Measurements from ENCODE around the gene ATP5PF. TPM values are rescaled to one million over a fixed set of nuclear protein-coding genes. Genes with fewer than 3 reads are reported as not detected.
"Not testable (repeated sequence)": the region's sequence is repeated elsewhere in the genome, so short reads cannot be mapped to it uniquely, and the experiment has no call there.

The ATP5PF gene
- total RNA-seq, 1 donor: 36.2 TPM

- Histone ChIP-seq H2AFZ (ENCODE audit: low read length) (no peak overlapping the region), H3K79me2 (ENCODE audit: insufficient read depth, low read length) (peaks cover 85% of the 10 kb centered on the region), H3K9me3 (ENCODE audit: low read depth, low read length) (no peaks in the 10 kb centered on the region), H3K4me2 (ENCODE audit: insufficient read depth, low read length) (no peak overlapping the region), H3K27ac (ENCODE audit: low read depth, low read length) (no peak overlapping the region), H3K4me1 (ENCODE audit: insufficient read depth, low read length) (peaks cover 17% of the 10 kb centered on the region), H3K4me3 (ENCODE audit: insufficient read depth, low read length) (no peak overlapping the region), H4K20me1 (ENCODE audit: insufficient read depth, low read length) (peaks cover 11% of the 10 kb centered on the region), H3K36me3 (ENCODE audit: insufficient read depth, low read length) (peaks cover 30% of the 10 kb centered on the region), H3K27me3 (ENCODE audit: insufficient read depth, low read length) (no peaks in the 10 kb centered on the region)
- DNase-seq (ENCODE audit: insufficient read length, low spot score, missing footprints): no peak
- no peak for TF ChIP-seq CTCF (IDR thresholded peaks at IDR 0.05; ENCODE audit: extremely low read depth, low read depth, low read length)
These were observed 2.5 kb downstream of the ATP5PF start for GRCh38 chr21:25732091-25732760.

- H3K4me1 ChIP-seq (ENCODE audit: insufficient read depth, low read length): no peaks in the 10 kb centered on the region
- H3K79me2 ChIP-seq (ENCODE audit: insufficient read depth, low read length): peaks cover 5% of the 10 kb centered on the region
- no peak overlapping the region for H3K27ac ChIP-seq (ENCODE audit: low read depth, low read length)
- H2AFZ ChIP-seq (ENCODE audit: low read length): no peak overlapping the region
- H3K27me3 ChIP-seq (ENCODE audit: insufficient read depth, low read length): no peaks in the 10 kb centered on the region
- H3K4me3 ChIP-seq (ENCODE audit: insufficient read depth, low read length): no peak overlapping the region
- DNase-seq (ENCODE audit: insufficient read length, low spot score, missing footprints): no peak
- no peaks in the 10 kb centered on the region for H4K20me1 ChIP-seq (ENCODE audit: insufficient read depth, low read length)
- peaks cover 54% of the 10 kb centered on the region for H3K36me3 ChIP-seq (ENCODE audit: insufficient read depth, low read length)
- H3K9me3 ChIP-seq (ENCODE audit: low read depth, low read length): no peaks in the 10 kb centered on the region
- no peak for TF ChIP-seq CTCF (IDR thresholded peaks at IDR 0.05; ENCODE audit: extremely low read depth, low read depth, low read length)
- H3K4me2 ChIP-seq (ENCODE audit: insufficient read depth, low read length): no peak overlapping the region
These were observed 12.1 kb downstream of the ATP5PF start for GRCh38 chr21:25722631-25723030.

- H2AFZ ChIP-seq (ENCODE audit: low read length): no peak overlapping the region
- no peaks in the 10 kb centered on the region for H3K9me3 ChIP-seq (ENCODE audit: low read depth, low read length)
- H3K4me3 ChIP-seq (ENCODE audit: insufficient read depth, low read length): no peak overlapping the region
- H3K79me2 ChIP-seq (ENCODE audit: insufficient read depth, low read length): no peaks in the 10 kb centered on the region
- H3K4me2 ChIP-seq (ENCODE audit: insufficient read depth, low read length): no peak overlapping the region
- H3K36me3 ChIP-seq (ENCODE audit: insufficient read depth, low read length): peaks cover 48% of the 10 kb centered on the region
- H3K27me3 ChIP-seq (ENCODE audit: insufficient read depth, low read length): no peaks in the 10 kb centered on the region
- no peak for TF ChIP-seq CTCF (IDR thresholded peaks at IDR 0.05; ENCODE audit: extremely low read depth, low read depth, low read length)
- no peak overlapping the region for H3K27ac ChIP-seq (ENCODE audit: low read depth, low read length)
- H4K20me1 ChIP-seq (ENCODE audit: insufficient read depth, low read length): no peaks in the 10 kb centered on the region
- no peak for DNase-seq (ENCODE audit: insufficient read length, low spot score, missing footprints)
- no peaks in the 10 kb centered on the region for H3K4me1 ChIP-seq (ENCODE audit: insufficient read depth, low read length)
These were observed 12.7 kb downstream of the ATP5PF start for GRCh38 chr21:25721987-25722386.

- H3K4me1 ChIP-seq (ENCODE audit: insufficient read depth, low read length): no peaks in the 10 kb centered on the region
- no peak overlapping the region for H3K27ac ChIP-seq (ENCODE audit: low read depth, low read length)
- peak; percentile 47 for DNase-seq (ENCODE audit: insufficient read length, low spot score, missing footprints)
- TF ChIP-seq CTCF (IDR thresholded peaks at IDR 0.05; ENCODE audit: extremely low read depth, low read depth, low read length): no peak
- H3K79me2 ChIP-seq (ENCODE audit: insufficient read depth, low read length): no peaks in the 10 kb centered on the region
- H3K4me2 ChIP-seq (ENCODE audit: insufficient read depth, low read length): no peak overlapping the region
- no peaks in the 10 kb centered on the region for H3K27me3 ChIP-seq (ENCODE audit: insufficient read depth, low read length)
- H3K9me3 ChIP-seq (ENCODE audit: low read depth, low read length): no peaks in the 10 kb centered on the region
- peaks cover 6% of the 10 kb centered on the region for H3K36me3 ChIP-seq (ENCODE audit: insufficient read depth, low read length)
- no peak overlapping the region for H2AFZ ChIP-seq (ENCODE audit: low read length)
- H4K20me1 ChIP-seq (ENCODE audit: insufficient read depth, low read length): no peaks in the 10 kb centered on the region
- H3K4me3 ChIP-seq (ENCODE audit: insufficient read depth, low read length): no peak overlapping the region
These were observed 17.1 kb downstream of the ATP5PF start for GRCh38 chr21:25717491-25718147.

- H3K4me3 ChIP-seq (ENCODE audit: insufficient read depth, low read length): not testable (repeated sequence)
These were observed 20.6 kb downstream of the ATP5PF start for GRCh38 chr21:25714066-25714465.

More at GRCh38 chr21:25714066-25714465, 20.6 kb downstream of the ATP5PF start:
- not testable (repeated sequence) for H3K9me3 ChIP-seq (ENCODE audit: low read depth, low read length); H3K27ac ChIP-seq (ENCODE audit: low read depth, low read length); H3K4me1 ChIP-seq (ENCODE audit: insufficient read depth, low read length); DNase-seq (ENCODE audit: insufficient read length, low spot score, missing footprints); H3K36me3 ChIP-seq (ENCODE audit: insufficient read depth, low read length); H2AFZ ChIP-seq (ENCODE audit: low read length); H3K4me2 ChIP-seq (ENCODE audit: insufficient read depth, low read length); H3K79me2 ChIP-seq (ENCODE audit: insufficient read depth, low read length); H4K20me1 ChIP-seq (ENCODE audit: insufficient read depth, low read length); H3K27me3 ChIP-seq (ENCODE audit: insufficient read depth, low read length)
